ENCODE data around the gene APP.
"Not testable (repeated sequence)": the region's sequence is repeated elsewhere in the genome, so short reads cannot be mapped to it uniquely, and the experiment has no call there.

The APP gene

GRCh38 chr21:26162081-26162480 is 8.5 kb downstream of the APP start:
- DNase-seq = no peak

- no peak for DNase-seq
Measured at GRCh38 chr21:26159869-26160268, 10.7 kb downstream of the APP start.

GRCh38 chr21:26157801-26158200 is 12.8 kb downstream of the APP start:
- DNase-seq = no peak

- DNase-seq = no peak
Measured at GRCh38 chr21:26154753-26155152, 15.8 kb downstream of the APP start.

GRCh38 chr21:26153758-26154157 is 16.8 kb downstream of the APP start:
- DNase-seq = no peak

- no peak for DNase-seq
Measured at GRCh38 chr21:26148840-26149354, 21.7 kb downstream of the APP start.

GRCh38 chr21:26148071-26148839 is 22.3 kb downstream of the APP start:
- no peak for DNase-seq

GRCh38 chr21:26147535-26147934 is 23.0 kb downstream of the APP start:
- no peak for DNase-seq

GRCh38 chr21:26146681-26147080 is 23.9 kb downstream of the APP start:
- DNase-seq = no peak

- no peak for DNase-seq
Measured at GRCh38 chr21:26144031-26144430, 26.5 kb downstream of the APP start.

GRCh38 chr21:26142363-26142762 is 28.2 kb downstream of the APP start:
- DNase-seq = no peak

- DNase-seq = no peak
Measured at GRCh38 chr21:26140926-26141325, 29.6 kb downstream of the APP start.

GRCh38 chr21:26140164-26140579 is 30.4 kb downstream of the APP start:
- peak in 1 of 2 donors; percentile 12 for DNase-seq

- DNase-seq = no peak
Measured at GRCh38 chr21:26138615-26139257, 31.8 kb downstream of the APP start.

- DNase-seq = no peak
Measured at GRCh38 chr21:26137379-26138060, 33.0 kb downstream of the APP start.

GRCh38 chr21:26136671-26137070 is 33.9 kb downstream of the APP start:
- DNase-seq = no peak

GRCh38 chr21:26135520-26135919 is 35.0 kb downstream of the APP start:
- DNase-seq = no peak

GRCh38 chr21:26131554-26131953 is 39.0 kb downstream of the APP start:
- DNase-seq = no peak

- DNase-seq = not testable (repeated sequence)
Measured at GRCh38 chr21:26131053-26131452, 39.5 kb downstream of the APP start.

GRCh38 chr21:26130249-26130881 is 40.2 kb downstream of the APP start:
- no peak for DNase-seq

GRCh38 chr21:26127918-26128317 is 42.7 kb downstream of the APP start:
- no peak for DNase-seq

- DNase-seq = no peak
Measured at GRCh38 chr21:26127073-26127814, 43.3 kb downstream of the APP start.

GRCh38 chr21:26126168-26126553 is 44.4 kb downstream of the APP start:
- no peak for DNase-seq

All from CD4-positive, alpha-beta T cell treated with Interferon alpha-2 for 1 hour (primary cell).